HG03108 (cell line): ENCODE data around the gene UBL7.

Experiments
- ATAC-seq: cut with Tn5 transposase; IDR thresholded peaks from one replicate; pipeline ENCODE4 v1.9.1; 2021; ENCODE audit warnings: moderate library complexity; ENCODE audit not compliant: unreplicated experiment

Gene UBL7

GRCh38 chr15:74424901-74425528 lies 35.9 kb downstream of the UBL7 start:
- ATAC-seq, result no peak

DNA sequence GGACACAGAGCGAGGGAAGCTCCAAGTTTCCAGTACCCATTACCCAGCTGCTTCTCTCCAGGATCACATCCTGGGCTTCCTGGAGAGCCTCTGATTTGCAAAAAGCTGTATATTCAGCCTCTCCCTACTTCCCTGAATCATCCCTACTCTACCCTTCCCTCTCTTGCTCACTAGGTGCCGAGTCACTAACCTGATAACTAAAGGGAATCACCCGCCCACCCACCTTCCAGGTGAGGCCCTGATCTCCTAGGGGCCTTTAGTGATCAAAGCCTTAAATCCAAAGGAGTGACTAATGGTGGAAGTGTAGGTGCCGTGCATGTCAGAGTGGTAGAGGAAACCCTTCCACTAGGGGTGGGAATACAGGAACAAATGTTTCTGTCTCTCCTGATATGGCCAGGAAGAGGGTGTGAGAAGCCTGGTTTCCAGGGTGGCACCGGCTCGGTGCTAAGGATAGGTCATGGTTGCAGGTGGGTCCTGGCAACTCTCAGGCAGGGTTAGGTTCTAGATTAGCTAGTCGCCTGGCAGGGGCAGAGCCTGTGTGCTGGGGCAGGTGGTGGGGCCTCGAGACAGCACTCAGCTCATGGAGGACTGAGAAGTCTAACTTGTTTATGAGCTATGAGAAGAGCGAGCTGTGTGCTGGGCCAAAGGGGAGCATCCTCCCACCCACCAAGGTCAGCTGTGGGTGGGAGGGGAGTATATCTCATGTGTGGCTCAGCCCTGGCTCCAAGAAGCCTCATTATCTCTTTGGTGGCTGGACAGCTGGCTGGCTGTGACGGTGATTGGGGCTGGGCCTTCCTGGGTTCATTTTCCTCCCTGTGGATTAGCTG lies 37.3 kb downstream of the UBL7 start:
- no peak for ATAC-seq

DNA sequence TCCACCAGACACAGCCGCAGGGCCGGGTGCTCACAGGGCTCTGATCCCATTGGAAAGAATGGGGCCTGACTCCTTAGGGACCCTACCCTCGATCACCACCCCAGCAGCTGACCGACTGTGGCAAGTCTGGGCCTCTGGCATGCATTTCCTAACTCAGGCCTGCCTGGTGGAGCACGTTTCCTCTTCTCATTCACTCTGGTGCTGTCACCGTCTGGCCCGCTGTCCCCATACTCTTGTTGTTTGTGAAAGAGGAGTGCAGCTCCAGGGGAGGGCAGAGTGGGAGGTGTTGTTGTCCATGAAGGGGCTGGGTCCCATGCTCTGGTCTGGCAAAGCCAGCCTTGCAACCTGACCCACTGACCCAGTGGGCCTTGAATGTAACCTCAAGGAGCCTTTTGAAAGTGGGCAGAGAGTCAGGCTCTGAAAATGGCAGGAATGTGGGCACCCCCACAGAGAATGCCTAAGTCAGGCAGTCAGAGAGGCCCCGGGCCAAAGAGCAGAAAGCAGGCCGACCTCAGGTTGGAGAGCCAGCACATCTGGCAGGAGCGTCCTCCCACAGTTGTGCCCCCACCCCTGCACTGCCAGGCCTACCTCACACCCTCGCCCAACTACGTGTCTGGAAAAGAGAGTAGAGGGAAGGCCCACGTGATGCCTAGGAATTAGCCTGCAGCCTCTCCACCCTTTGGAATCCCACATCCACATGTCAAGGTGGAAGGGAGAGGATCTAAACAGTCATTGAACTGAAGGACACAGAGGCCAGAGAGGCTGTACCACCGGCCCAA lies 38.1 kb downstream of the UBL7 start:
- peak; percentile 33 for ATAC-seq

DNA sequence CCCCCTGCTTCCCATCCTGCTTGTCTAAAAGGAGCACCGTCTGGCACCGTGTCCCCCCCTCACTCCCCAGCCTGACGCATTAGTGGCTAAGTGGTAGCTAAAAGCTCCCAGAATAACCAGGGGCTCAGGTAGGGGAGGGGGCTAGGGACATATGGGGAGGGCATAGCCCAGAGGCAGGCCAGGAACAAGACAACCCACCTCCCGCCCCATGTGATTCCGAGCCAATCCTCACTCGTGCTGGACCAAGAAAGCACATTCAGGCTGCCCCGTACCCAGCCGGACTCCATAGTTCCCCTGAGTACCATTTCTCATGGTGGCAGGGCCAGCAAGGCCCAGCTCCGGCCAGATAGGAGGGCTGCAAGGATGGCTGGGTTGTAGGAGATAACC lies 38.7 kb downstream of the UBL7 start:
- ATAC-seq, result no peak

GRCh38 chr15:74421302-74422245 lies 39.4 kb downstream of the UBL7 start:
- ATAC-seq, result no peak

DNA sequence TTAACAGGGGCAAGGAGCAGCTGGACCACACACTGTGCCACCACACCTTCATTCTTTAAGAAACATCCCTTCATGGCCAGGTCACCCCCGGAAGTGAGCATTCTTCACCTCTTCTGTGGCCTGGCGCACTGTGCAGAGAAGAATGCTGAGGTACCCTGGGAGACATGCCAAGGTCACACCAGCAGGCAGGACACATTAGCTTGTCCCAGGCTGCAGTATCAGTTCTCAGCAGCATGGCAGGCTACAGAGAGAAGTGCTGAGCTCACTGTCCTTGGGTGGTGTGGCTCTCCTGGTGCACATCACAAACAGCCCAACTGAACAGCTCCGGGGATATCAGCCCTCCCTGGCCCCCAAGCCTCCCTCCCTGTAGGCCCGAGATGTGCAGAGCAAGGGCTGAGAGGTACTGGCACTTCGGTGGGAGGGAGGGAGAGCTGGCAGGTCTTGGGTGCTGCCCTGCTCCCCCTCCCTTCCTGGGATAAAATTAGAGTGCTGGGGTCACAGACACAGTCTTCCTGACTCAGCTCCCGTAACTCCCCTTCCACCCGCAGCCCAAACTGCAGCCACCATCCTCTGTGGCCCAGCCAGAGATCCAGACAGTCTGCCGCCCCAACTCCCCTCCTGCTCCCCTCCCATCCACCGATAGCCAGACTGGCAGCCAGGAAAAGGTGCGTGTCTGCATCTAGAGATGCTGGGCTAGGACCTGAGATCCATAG lies 40.6 kb downstream of the UBL7 start:
- ATAC-seq, result no peak

DNA sequence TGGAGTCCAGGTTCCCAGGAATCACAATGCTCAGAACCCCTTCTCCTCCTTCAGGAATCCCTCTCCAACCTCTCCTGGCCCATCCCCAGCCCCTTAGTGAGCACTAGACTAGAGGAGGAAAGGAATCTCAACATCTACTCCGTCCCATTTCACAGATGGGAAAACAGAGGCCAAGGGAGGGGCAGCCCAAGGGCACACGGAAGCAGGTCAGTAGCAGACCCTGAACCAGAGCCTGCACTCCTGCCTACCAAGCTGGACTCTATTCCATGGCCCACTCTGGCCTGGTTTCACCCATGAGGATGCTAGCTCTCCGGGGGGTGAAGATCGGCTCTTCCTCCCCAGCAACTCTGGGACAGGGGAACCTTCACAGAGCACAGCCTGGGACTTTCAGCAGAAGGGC lies 41.5 kb downstream of the UBL7 start:
- no peak for ATAC-seq

DNA sequence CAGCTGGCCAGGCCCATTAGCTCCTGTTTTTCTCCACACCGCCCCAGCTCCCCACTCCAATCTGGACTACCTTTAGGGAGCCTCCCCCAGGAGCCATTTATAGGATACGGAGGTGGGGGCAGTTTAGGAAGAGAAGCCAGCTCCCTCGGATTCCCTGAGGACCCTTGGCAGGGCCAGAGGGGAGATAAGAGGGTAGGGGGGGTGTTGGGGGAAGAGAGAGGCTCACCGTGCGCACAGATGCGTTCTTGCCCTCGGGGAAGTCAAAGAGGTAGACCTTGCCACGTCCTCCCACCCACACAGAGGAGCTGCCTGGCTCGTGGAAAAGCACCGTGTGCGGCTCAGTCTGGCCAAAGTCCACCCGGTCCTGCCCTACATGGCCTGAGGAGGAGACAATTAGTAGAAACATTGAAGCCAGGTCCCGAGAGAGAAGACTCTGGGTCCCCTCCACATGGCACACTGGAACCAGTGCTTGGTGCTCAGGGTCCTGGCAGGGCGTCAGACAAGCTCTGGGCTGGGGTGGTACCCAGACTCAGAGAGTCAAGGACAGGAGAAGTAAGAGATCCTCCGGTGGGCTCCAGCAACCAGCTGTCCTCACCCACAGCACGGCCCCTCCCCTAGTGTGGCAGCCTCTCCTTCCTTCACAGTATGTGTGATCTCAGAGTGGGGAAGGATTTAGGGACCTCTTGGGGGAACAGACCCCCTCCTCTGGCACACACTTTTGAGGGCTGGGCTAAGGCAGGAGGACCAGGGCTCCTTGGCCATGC lies 42.2 kb downstream of the UBL7 start:
- no peak for ATAC-seq

DNA sequence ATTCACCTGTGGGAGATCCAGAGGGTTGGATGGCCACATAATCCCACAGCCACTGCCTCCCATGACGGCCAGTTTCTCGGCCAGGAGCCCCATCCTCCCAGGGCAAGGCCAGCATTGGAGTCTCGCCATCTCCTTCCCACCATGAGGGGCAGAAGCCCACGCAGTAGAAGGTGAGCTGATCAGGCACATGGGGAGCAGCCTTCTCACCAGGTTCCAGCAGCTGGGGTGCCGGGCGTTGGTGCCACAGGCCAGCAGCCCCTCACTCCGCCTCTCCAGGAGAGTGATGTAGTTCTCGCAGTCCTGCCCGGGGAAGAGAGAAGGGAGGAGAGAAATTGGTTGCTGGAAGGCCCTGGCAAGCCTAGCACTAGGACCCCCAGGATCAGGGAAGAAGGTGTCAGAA lies 43.3 kb downstream of the UBL7 start:
- no peak for ATAC-seq

DNA sequence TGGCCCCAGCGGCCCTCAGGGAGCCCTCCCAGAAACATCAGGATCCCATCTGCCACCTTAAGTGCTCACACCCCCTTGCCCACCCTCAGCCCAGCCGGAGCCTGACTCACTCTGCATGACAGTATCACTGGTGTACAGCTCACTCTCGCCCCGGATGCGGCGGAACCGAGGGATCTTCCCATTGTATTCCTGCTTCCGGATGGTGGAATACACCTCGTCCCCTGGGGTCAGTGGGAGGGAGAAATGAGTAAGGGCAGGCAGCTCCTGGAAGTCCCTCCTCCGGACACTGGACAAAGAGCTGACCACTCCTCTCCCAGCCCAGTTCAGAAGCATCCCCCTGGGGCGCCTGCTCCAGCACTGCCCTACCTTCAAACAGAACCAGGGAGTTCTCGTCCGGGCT lies 43.7 kb downstream of the UBL7 start:
- ATAC-seq, result no peak

GRCh38 chr15:74415966-74416916 lies 44.7 kb downstream of the UBL7 start:
- no peak for ATAC-seq

- no peak for ATAC-seq
Measured at GRCh38 chr15:74414603-74415338, 46.2 kb downstream of the UBL7 start.

DNA sequence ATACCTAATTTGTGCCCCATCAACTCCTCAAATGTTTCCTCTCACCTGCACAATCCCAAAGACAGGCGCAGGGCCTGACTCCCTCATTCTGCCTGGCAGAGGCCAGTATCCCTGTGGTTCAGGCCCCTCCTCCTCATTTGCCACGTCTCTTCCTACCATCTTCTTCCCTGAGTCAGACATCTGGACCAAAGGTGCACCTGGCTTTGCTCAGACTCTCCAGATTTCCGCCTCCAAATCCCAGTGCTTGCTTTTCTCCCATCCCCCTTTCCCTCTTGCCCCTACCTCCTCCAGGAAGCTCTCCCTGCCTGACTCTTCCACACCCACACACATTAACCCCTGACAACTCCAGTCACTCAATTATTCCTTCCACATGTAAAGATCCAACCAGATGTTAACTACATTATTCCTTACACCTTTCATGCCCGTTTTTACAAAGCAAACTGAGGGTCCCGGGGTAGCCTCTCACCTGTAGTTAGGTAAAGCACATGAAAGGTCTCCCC lies 46.8 kb downstream of the UBL7 start:
- ATAC-seq, result no peak

- ATAC-seq, result no peak
Measured at GRCh38 chr15:74413350-74414080, 47.4 kb downstream of the UBL7 start.

DNA sequence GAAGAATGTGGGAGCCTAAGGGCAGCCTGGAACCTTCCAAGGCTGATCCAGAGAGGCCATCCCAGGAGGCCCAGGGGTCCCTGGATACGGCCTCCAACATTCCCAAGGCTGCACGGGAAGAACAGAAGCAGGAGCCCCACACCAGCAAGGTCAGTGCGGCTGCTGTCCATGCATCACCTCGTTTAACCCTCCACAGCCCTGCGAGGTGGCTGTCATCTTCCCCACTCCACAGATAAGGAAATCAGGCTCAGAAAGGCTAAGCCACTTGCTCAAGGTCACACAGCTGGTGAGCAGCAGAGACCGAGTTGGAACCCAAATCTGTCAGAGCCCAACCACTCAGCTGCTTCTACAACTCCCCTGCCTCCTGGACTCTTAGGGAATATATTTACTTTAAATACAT lies 48.8 kb downstream of the UBL7 start:
- no peak for ATAC-seq

DNA sequence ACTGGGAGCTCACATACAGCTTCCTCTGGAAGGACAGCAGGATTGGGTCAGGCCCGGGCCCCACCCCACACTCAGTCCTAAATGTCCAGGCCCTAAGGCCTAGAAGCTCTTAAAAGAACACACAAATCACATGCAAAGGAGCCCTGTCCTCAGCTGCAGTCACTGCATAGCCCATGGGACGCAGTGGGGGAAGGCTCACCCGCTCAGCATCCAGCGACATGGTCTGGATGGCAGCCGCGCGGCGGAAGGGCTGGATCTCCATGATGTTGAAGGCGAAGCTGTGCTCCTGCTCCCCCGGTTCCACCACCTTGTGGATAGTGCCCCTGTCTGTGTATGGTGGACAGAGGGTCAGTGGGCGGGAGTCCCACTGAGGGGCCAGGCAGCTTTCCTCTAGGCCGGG lies 49.3 kb downstream of the UBL7 start:
- no peak for ATAC-seq

DNA sequence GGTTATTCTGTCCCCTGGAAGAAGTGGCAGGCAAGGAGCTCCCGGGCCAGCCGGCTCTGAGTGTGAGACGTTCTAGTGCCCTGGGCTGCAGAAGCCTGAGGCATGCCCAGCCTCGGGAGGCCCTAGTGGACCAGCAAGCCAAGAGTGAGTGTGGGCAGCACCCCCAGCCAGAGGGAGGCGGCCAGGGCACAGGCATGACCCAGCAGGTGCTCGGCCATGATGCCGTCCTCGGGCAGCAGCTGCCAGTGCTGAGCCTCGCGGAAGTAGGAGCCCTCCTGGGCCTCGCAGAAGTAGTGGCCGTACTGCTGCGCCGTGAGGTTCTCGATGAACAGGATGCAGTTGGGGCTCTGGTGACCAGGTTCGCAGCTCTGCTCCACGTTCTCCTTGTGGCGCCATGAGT lies 50.5 kb downstream of the UBL7 start:
- ATAC-seq, result no peak
